ENCODE results near the gene ZNF428. TPM values are rescaled to one million over a fixed set of nuclear protein-coding genes. Genes with fewer than 3 reads are reported as not detected.

Gene ZNF428
- total RNA-seq, 2 donors from 2014 or later = 44.3 to 46.8 TPM

- Histone ChIP-seq H3K27ac (ENCODE audit: low read depth, low read length) (no peak overlapping the region), H3K4me1 (ENCODE audit: control insufficient read depth, insufficient read depth, low read length) (no peaks in the 10 kb centered on the region), H3K9ac (ENCODE audit: extremely low read depth, low read length, poor library complexity, severe bottlenecking) (no peak overlapping the region), H3K27me3 (ENCODE audit: control insufficient read depth, insufficient read depth, low read length, poor library complexity, severe bottlenecking) (no peaks in the 10 kb centered on the region), H3K4me3 (ENCODE audit: low read length) (no peak overlapping the region), H3K36me3 (ENCODE audit: control insufficient read depth, insufficient read depth, low read length) (peaks cover 36% of the 10 kb centered on the region), H3K9me3 (ENCODE audit: control insufficient read depth, low read length) (peaks cover 10% of the 10 kb centered on the region)
- Mint-ChIP-seq H3K4me1 (no peaks in the 10 kb centered on the region), H3K27me3 (ENCODE audit: insufficient read depth) (peaks cover 9% of the 10 kb centered on the region), H3K4me3 (no peak overlapping the region), H3K27ac (no peak overlapping the region), H3K9me3 (peaks cover 22% of the 10 kb centered on the region), H3K36me3 (ENCODE audit: low read depth) (peaks cover 43% of the 10 kb centered on the region)
- 88 to 98% methylated on average over 2 of the region's 2 CpGs for WGBS, 2 experiments (ENCODE audit: insufficient coverage in 1 of 2, insufficient read length in 1 of 2)
- TF ChIP-seq, protein P1, sequence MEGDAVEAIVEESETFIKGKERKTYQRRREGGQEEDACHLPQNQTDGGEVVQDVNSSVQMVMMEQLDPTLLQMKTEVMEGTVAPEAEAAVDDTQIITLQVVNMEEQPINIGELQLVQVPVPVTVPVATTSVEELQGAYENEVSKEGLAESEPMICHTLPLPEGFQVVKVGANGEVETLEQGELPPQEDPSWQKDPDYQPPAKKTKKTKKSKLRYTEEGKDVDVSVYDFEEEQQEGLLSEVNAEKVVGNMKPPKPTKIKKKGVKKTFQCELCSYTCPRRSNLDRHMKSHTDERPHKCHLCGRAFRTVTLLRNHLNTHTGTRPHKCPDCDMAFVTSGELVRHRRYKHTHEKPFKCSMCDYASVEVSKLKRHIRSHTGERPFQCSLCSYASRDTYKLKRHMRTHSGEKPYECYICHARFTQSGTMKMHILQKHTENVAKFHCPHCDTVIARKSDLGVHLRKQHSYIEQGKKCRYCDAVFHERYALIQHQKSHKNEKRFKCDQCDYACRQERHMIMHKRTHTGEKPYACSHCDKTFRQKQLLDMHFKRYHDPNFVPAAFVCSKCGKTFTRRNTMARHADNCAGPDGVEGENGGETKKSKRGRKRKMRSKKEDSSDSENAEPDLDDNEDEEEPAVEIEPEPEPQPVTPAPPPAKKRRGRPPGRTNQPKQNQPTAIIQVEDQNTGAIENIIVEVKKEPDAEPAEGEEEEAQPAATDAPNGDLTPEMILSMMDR (conservative IDR thresholded peaks at IDR 0.05) = no peak
- no peak for DNase-seq
Observed at GRCh38 chr19:43649514-43649913, 30.1 kb upstream of the ZNF428 start.

DNA sequence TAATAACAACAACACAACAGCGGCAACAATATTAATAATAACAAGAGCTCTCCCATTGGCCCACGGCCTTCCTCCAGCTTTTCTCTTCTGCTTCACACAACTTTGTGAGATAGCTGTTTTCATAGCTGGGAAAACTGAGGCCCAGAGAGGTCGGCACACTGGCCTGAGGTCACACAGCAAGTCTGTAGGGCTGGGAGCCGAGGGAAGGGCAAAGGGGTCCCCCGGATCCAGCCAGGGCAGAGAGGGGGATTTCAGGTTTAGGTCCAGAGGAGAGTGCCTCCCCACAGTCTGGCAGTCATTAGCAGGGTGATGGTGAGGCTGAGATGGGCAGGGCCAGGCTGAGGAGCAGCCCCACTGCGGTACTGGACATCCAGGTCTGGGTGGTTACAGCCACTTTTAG is 29.2 kb upstream of the ZNF428 start:
- H3K4me3 Mint-ChIP-seq = no peak overlapping the region
- H3K36me3 Mint-ChIP-seq (ENCODE audit: low read depth) = peaks cover 38% of the 10 kb centered on the region
- 80 to 95% methylated on average over 1 to 6 of the region's 6 CpGs for WGBS, 2 experiments (ENCODE audit: insufficient coverage in 1 of 2, insufficient read length in 1 of 2)
- H3K4me3 ChIP-seq (ENCODE audit: low read length) = no peak overlapping the region
- no peak overlapping the region for H3K9ac ChIP-seq (ENCODE audit: extremely low read depth, low read length, poor library complexity, severe bottlenecking)
- H3K36me3 ChIP-seq (ENCODE audit: control insufficient read depth, insufficient read depth, low read length) = peaks cover 30% of the 10 kb centered on the region
- TF ChIP-seq, protein P1 (conservative IDR thresholded peaks at IDR 0.05) = no peak
- no peak overlapping the region for H3K27ac ChIP-seq (ENCODE audit: low read depth, low read length)
- peaks cover 22% of the 10 kb centered on the region for H3K9me3 Mint-ChIP-seq
- no peak overlapping the region for H3K27ac Mint-ChIP-seq
- no peaks in the 10 kb centered on the region for H3K27me3 ChIP-seq (ENCODE audit: control insufficient read depth, insufficient read depth, low read length, poor library complexity, severe bottlenecking)
- peaks cover 15% of the 10 kb centered on the region for H3K27me3 Mint-ChIP-seq (ENCODE audit: insufficient read depth)
- H3K4me1 Mint-ChIP-seq = no peaks in the 10 kb centered on the region
- H3K9me3 ChIP-seq (ENCODE audit: control insufficient read depth, low read length) = peaks cover 10% of the 10 kb centered on the region
- no peak for DNase-seq
- H3K4me1 ChIP-seq (ENCODE audit: control insufficient read depth, insufficient read depth, low read length) = no peaks in the 10 kb centered on the region

DNA sequence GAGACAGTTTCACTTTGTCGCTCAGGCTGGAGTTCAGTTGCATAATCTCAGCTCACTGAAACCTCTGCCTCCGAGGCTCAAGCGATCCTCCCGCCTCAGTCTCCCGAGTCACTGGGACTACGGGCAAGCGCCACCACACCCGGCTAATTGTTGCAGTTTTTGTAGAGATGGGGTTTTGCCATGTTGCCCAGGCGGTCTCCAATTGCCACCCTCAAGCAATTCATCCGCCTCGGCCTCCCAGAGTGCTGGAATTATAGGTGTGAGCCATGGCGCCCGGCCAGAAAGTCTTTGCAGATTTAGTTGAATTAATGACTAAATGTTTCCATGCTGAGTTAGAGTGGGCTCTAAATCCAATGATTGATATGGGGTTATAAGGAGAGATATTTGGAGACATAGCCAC is 24.8 kb upstream of the ZNF428 start:
- no peak overlapping the region for H3K27ac ChIP-seq (ENCODE audit: low read depth, low read length)

More for the DNA sequence above, 24.8 kb upstream of the ZNF428 start:
- peaks cover 28% of the 10 kb centered on the region for H3K36me3 Mint-ChIP-seq (ENCODE audit: low read depth)
- DNase-seq = no peak
- peaks cover 53% of the 10 kb centered on the region for H3K27me3 Mint-ChIP-seq (ENCODE audit: insufficient read depth)
- Histone ChIP-seq H3K36me3 (ENCODE audit: control insufficient read depth, insufficient read depth, low read length) (peaks cover 18% of the 10 kb centered on the region), H3K9ac (ENCODE audit: extremely low read depth, low read length, poor library complexity, severe bottlenecking) (no peak overlapping the region), H3K4me1 (ENCODE audit: control insufficient read depth, insufficient read depth, low read length) (no peaks in the 10 kb centered on the region), H3K4me3 (ENCODE audit: low read length) (no peak overlapping the region), H3K9me3 (ENCODE audit: control insufficient read depth, low read length) (peaks cover 10% of the 10 kb centered on the region), H3K27me3 (ENCODE audit: control insufficient read depth, insufficient read depth, low read length, poor library complexity, severe bottlenecking) (peaks cover 18% of the 10 kb centered on the region)
- no peak overlapping the region for H3K27ac Mint-ChIP-seq
- no peak overlapping the region for H3K4me3 Mint-ChIP-seq
- TF ChIP-seq, protein P1 (conservative IDR thresholded peaks at IDR 0.05) = no peak
- peaks cover 24% of the 10 kb centered on the region for H3K9me3 Mint-ChIP-seq
- WGBS, 2 experiments (ENCODE audit: insufficient coverage in 1 of 2, insufficient read length in 1 of 2) = 89 to 90% methylated on average over 9 to 13 of the region's 13 CpGs
- no peaks in the 10 kb centered on the region for H3K4me1 Mint-ChIP-seq
